SK-N-SH (cell line): ENCODE data around the gene SLC1A2.

Experiments
- CTCF ChIP-seq: fragments of 200-600 bp; sonication (generic); IDR thresholded peaks from 2 replicates; pipeline ENCODE4 v1.6.1; 2017; ENCODE audit warnings: antibody characterized with exemption, mild to moderate bottlenecking, moderate library complexity
- EP300 ChIP-seq, 2 experiments: IDR thresholded peaks; 2 replicates each; pipeline versions ENCODE4 v1.4.0 to v1.6.1; 2012; ENCODE audit warnings: borderline replicate concordance in 1 of 2, low read depth in 1 of 2, low read length in 1 of 2
- MXI1 ChIP-seq: IDR thresholded peaks from 2 replicates; pipeline ENCODE4 v1.6.1; 2012; ENCODE audit warnings: mild to moderate bottlenecking, low read depth, low read length, improper control_type of control experiment
- NFIC ChIP-seq: IDR thresholded peaks from 2 replicates; pipeline ENCODE4 v1.4.0; 2012; ENCODE audit warnings: borderline replicate concordance
- RXRA ChIP-seq: IDR thresholded peaks from 2 replicates; pipeline ENCODE4 v1.4.0; 2012; ENCODE audit warnings: low read depth, mild to moderate bottlenecking, borderline replicate concordance
- SIN3A ChIP-seq: IDR thresholded peaks from 2 replicates; pipeline ENCODE4 v1.6.1; 2012; ENCODE audit warnings: low read depth, mild to moderate bottlenecking, low read length, moderate library complexity, borderline replicate concordance
- TCF12 ChIP-seq: IDR thresholded peaks from 2 replicates; pipeline ENCODE4 v1.4.0; 2012
- USF2 ChIP-seq: fragments of 150-350 bp; IDR thresholded peaks from 2 replicates; pipeline ENCODE4 v1.6.1; 2017; ENCODE audit warnings: antibody characterized with exemption, low read length, low read depth, borderline replicate concordance

GRCh38 chr11:35404388-35404775, 15.0 kb downstream of the SLC1A2 start:
- TF ChIP-seq TCF12 (no peak), SIN3A (no peak), EP300 (IDR thresholded peaks at IDR 0.05; ENCODE audit: borderline replicate concordance in 1 of 2, low read depth in 1 of 2, low read length in 1 of 2) (no peak), CTCF (peak; percentile 60), USF2 (no peak), RXRA (no peak), NFIC (no peak), MXI1 (no peak)
